IPS DF 6.9 (cell line): ENCODE measurements around the gene PKM.

Experiments used
- DNase-seq: peaks from one replicate; pipeline ENCODE4 v3.0.0-alpha.2; 2013; ENCODE audit warnings: low read depth, low spot score
- H3K27ac ChIP-seq: one replicate; pipeline ENCODE4 v1.5.1; 2013; ENCODE audit warnings: low read length, control low read depth
- H3K27me3 ChIP-seq: 2 replicates; pipeline ENCODE4 v1.6.1; 2013; ENCODE audit warnings: mild to moderate bottlenecking, low read length; ENCODE audit not compliant: control insufficient read depth, insufficient read depth
- H3K36me3 ChIP-seq: 2 replicates; pipeline ENCODE4 v1.6.1; 2013; ENCODE audit warnings: low read length; ENCODE audit not compliant: control insufficient read depth, insufficient read depth
- H3K4me1 ChIP-seq: 2 replicates; pipeline ENCODE4 v1.6.1; 2013; ENCODE audit warnings: low read length; ENCODE audit not compliant: control insufficient read depth, insufficient read depth
- H3K4me3 ChIP-seq: 2 replicates; pipeline ENCODE4 v1.5.1; 2013; ENCODE audit warnings: mild to moderate bottlenecking, low read length
- H3K9me3 ChIP-seq: 2 replicates; pipeline ENCODE4 v1.6.1; 2013; ENCODE audit warnings: low read length, inconsistent platforms; ENCODE audit not compliant: control insufficient read depth, insufficient read depth
- WGBS: extraction: QIAGEN DNeasy Blood & Tissue Kit; methylation state at CpG from one replicate; pipeline ENCODE4 v1.1.7; 2013; ENCODE audit warnings: mixed read lengths, missing lambda C conversion rate; ENCODE audit not compliant: insufficient read length, insufficient coverage; 5-methylcytosine and 5-hydroxymethylcytosine counted together

The PKM gene

DNA sequence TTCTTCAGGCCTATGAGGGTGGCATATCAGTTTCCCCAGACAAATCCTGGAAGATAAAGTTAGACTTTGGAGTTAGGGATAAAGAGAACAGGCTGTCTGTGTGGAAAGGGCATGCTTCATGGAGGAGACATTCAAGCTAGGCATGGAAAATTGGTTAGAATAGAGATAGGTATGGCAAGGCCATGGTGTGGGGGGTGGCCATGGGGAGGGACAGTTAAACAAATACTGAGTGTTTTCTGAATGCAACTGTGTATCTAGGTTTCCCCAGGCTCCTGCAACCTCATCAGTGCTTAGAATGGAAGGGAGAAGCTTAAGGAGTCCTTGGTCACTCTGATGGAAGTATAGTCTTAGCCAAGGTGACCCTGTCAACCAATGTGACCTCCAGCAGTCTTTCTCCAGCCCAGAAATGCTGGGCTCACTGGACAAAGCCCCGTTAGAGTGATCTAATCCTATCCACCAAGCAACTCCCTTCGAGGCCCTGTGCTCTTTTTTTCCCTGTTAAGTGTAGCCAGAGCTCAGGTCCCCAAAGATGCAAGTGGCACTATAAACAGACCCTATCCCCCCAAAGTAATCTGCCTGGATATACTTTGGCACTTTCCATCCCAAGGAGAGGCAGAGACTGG, 5.5 kb upstream of the PKM start:
- WGBS = no CpG with 5 or more reads among the region's 2 CpGs
- no peak overlapping the region for H3K27ac ChIP-seq
- peaks cover 6% of the 10 kb centered on the region; the same call in 1 of the 2 replicates for H3K36me3 ChIP-seq
- H3K9me3 ChIP-seq = no peaks in the 10 kb centered on the region
- no peaks in the 10 kb centered on the region; the same call in 1 of the 2 replicates for H3K27me3 ChIP-seq
- DNase-seq = no peak
- peaks cover 5% of the 10 kb centered on the region for H3K4me1 ChIP-seq
- H3K4me3 ChIP-seq = no peak overlapping the region

- Histone ChIP-seq H3K4me3 (no peak overlapping the region), H3K27ac (no peak overlapping the region), H3K36me3 (no peaks in the 10 kb centered on the region), H3K27me3 (no peaks in the 10 kb centered on the region), H3K9me3 (no peaks in the 10 kb centered on the region), H3K4me1 (peaks cover 5% of the 10 kb centered on the region)
- no peak for DNase-seq
- WGBS = no CpG with 5 or more reads among the region's 4 CpGs
These were observed 4.3 kb upstream of the PKM start for GRCh38 chr15:72235298-72235697.

DNA sequence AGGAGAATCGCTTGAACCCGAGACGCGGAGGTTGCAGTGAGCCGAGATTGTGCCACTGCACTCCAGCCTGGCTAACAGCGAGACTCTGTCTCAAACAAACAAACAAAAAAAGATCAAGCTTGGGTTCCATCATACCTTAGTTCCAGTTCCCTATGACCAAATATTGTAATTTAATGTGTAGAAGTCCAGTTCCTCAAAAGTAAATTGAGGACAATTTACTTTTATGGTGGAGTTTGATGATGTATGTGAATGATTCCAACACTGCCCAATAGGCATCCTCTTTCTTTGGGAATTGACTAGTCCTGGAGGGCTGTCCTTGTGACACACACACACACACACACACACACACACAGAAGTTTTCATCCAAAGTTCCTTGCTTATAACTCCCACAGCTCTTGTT, 2.8 kb upstream of the PKM start:
- H3K36me3 ChIP-seq = no peaks in the 10 kb centered on the region
- H3K27ac ChIP-seq = no peak overlapping the region
- H3K27me3 ChIP-seq = no peaks in the 10 kb centered on the region
- DNase-seq = no peak
- no peaks in the 10 kb centered on the region for H3K9me3 ChIP-seq
- no peak overlapping the region for H3K4me3 ChIP-seq
- peaks cover 6% of the 10 kb centered on the region for H3K4me1 ChIP-seq
- WGBS = no CpG with 5 or more reads among the region's 6 CpGs

DNA sequence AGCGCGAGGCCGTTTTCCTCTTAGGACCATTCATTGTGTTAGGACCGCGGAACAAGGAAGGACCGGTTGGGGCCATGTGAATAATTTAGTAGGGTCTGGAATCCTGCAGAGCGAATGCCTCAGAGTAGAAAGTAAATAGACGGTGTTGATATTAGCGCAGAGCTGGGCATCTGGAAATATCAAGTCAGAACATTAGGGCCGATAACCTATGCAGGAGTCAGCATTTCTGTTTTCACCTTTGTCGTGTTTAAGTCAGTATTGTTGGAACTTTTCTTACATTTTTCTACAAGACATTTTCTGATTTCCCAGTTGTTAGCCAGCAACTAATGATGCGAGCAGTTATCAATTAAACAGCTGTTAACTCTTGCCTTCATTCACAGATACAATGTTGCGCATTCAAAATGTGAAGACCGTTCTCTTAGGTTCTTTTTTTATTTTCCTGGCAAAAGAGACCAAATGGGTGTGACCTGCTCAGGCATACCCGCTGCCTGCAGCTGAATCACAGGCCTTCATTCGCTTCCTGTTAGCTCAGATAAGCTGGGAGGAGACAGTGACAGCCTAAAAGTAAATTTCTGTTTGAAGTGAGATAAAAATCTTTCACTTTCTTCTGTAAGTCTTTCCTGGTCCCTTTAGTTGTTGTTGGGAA, 966 bp upstream of the PKM start:
- no CpG with 5 or more reads among the region's 16 CpGs for WGBS
- no peak overlapping the region for H3K27ac ChIP-seq
- peak overlapping the region; percentile 50; the same call in 1 of the 2 replicates for H3K4me3 ChIP-seq
- no peaks in the 10 kb centered on the region for H3K36me3 ChIP-seq
- no peaks in the 10 kb centered on the region for H3K9me3 ChIP-seq
- no peak for DNase-seq
- H3K4me1 ChIP-seq = peaks cover 4% of the 10 kb centered on the region
- H3K27me3 ChIP-seq = no peaks in the 10 kb centered on the region

DNA sequence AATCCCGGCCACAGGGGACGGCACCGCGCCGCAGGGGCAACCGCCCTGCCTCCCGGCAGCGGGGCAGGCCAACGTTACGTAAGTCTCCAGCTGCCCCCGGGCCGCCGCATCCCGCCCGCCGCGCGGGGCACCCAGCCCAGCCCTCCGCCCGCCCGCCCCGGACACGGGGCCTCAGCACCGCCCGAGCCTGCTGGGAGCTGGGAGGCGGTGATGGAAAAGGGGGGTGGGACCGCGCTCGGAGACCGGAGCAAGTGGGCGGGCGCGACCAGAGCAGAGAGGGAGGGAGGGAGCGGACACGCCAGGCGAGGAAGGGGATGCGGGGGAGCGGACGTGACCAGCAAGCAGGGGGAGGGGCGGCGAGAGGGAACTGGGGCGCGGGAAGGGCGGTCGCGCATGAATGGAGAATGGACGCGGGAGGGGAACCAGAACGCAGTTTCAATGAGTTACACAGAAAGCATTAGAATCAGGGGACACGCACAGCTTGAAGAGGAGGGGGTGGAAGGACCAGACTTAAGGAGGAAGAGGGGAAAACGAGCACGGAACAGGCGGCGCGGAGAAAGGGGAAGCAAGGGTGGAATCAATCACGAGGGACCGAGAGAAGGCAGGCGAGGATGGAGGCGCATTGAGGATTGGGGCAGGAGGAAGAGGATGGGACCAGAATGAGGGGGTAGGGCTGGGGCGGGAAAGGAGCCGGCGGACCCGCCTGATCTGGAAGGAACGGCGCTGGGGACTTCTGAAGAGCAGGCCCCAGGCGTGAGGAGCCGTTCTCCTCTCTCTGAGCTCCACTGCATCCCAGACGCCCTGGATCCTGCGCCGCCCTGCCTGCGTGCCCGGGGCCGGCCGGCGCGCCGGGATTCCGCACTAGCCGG, 559 bp downstream of the PKM start:
- WGBS = no CpG with 5 or more reads among the region's 79 CpGs
- H3K4me3 ChIP-seq = peak overlapping the region; percentile 80

GRCh38 chr15:72229947-72230196, 1.1 kb downstream of the PKM start:
- peaks cover 5% of the 10 kb centered on the region for H3K4me1 ChIP-seq

More for the DNA sequence above, 559 bp downstream of the PKM start:
- no peaks in the 10 kb centered on the region for H3K36me3 ChIP-seq
- peaks cover 5% of the 10 kb centered on the region for H3K4me1 ChIP-seq
- no peaks in the 10 kb centered on the region for H3K27me3 ChIP-seq
- H3K9me3 ChIP-seq = no peaks in the 10 kb centered on the region
- no peak for DNase-seq
- H3K27ac ChIP-seq = no peak overlapping the region

GRCh38 chr15:72229076-72229946, 1.7 kb downstream of the PKM start:
- Histone ChIP-seq H3K27ac (no peak overlapping the region), H3K9me3 (no peaks in the 10 kb centered on the region), H3K27me3 (no peaks in the 10 kb centered on the region), H3K36me3 (peaks cover under 1% of the 10 kb centered on the region; the same call in 1 of the 2 replicates), H3K4me3 (peak overlapping the region; percentile 80), H3K4me1 (peaks cover 5% of the 10 kb centered on the region)
- no CpG with 5 or more reads among the region's 25 CpGs for WGBS
- DNase-seq = no peak

More at GRCh38 chr15:72229947-72230196, 1.1 kb downstream of the PKM start:
- Histone ChIP-seq H3K36me3 (no peaks in the 10 kb centered on the region), H3K27me3 (no peaks in the 10 kb centered on the region), H3K4me3 (peak overlapping the region; percentile 80), H3K9me3 (no peaks in the 10 kb centered on the region), H3K27ac (no peak overlapping the region)
- DNase-seq = no peak
- WGBS = no CpG with 5 or more reads among the region's 29 CpGs

- Histone ChIP-seq H3K4me3 (no peak overlapping the region), H3K27ac (no peak overlapping the region), H3K27me3 (no peaks in the 10 kb centered on the region), H3K9me3 (no peaks in the 10 kb centered on the region), H3K4me1 (peaks cover 5% of the 10 kb centered on the region), H3K36me3 (peaks cover 8% of the 10 kb centered on the region; the same call in 1 of the 2 replicates)
- no CpG with 5 or more reads among the region's 4 CpGs for WGBS
- DNase-seq = no peak
These were observed 3.3 kb downstream of the PKM start for GRCh38 chr15:72227720-72228119.

DNA sequence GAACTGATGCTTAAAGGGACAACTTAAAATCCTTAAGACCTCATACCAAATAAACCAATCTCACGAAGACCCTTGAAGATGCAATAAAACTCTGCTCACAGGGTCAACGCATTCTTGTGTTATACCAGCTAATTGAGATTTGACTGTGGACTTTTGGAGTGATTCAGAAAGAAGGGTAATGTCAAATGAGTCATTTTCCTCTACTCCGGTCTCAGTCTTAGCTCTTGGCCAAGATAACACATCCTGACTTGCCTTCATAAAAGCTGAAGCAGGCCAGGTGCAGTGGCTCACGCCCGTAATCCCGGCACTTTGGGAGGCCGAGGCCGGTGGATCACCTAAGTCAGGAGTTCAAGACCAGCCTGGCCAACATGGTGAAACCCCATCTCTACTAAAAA, 3.8 kb downstream of the PKM start:
- peaks cover 10% of the 10 kb centered on the region; the same call in 1 of the 2 replicates for H3K36me3 ChIP-seq
- WGBS = no CpG with 5 or more reads among the region's 8 CpGs
- no peak overlapping the region for H3K4me3 ChIP-seq
- no peak for DNase-seq
- no peaks in the 10 kb centered on the region for H3K27me3 ChIP-seq
- no peaks in the 10 kb centered on the region for H3K9me3 ChIP-seq
- H3K4me1 ChIP-seq = peaks cover 5% of the 10 kb centered on the region
- H3K27ac ChIP-seq = no peak overlapping the region

- no peak for DNase-seq
- peaks cover 3% of the 10 kb centered on the region; the same call in 1 of the 2 replicates for H3K4me1 ChIP-seq
- H3K4me3 ChIP-seq = no peak overlapping the region
- no peaks in the 10 kb centered on the region for H3K27me3 ChIP-seq
- no CpG with 5 or more reads among the region's 10 CpGs for WGBS
- H3K9me3 ChIP-seq = no peaks in the 10 kb centered on the region
- H3K36me3 ChIP-seq = peaks cover 21% of the 10 kb centered on the region; the same call in 1 of the 2 replicates
- no peak overlapping the region for H3K27ac ChIP-seq
These were observed 7.7 kb downstream of the PKM start for GRCh38 chr15:72223278-72223677.
